WTC11 (cell line): ENCODE results near the gene SRRM2. TPM values are rescaled to one million over a fixed set of nuclear protein-coding genes. Genes with fewer than 3 reads are reported as not detected.

ENCODE experiments used
- ATAC-seq: fragments of 200-7000 bp; cut with Tn5 transposase; 2 replicates; pipeline ENCODE4 v1.10.0; 2021; ENCODE audit warnings: mild to moderate bottlenecking, moderate library complexity
- CTCF ChIA-PET: fragments of 300-600 bp; sonication (Branson Sonifier 250); formaldehyde crosslinking; loops from one replicate; lab custom pipeline; 2021; ENCODE audit warnings: antibody characterized with exemption; lab: Charles Lee
- POLR2A ChIA-PET: fragments of 350-600 bp; sonication (Branson Sonifier 250); formaldehyde crosslinking; loops from one replicate; lab custom pipeline; 2021; ENCODE audit warnings: antibody characterized with exemption; lab: Charles Lee
- DNase-seq: peaks from one replicate; pipeline ENCODE4 v3.0.0; 2021; ENCODE audit warnings: low spot score
- H3K27ac Mint-ChIP-seq: 2 replicates; pipeline ENCODE4 v1.8.0; 2021; ENCODE audit warnings: mixed read lengths
- H3K27me3 Mint-ChIP-seq: 2 replicates; pipeline ENCODE4 v1.8.0; 2021; ENCODE audit warnings: low read depth, mild to moderate bottlenecking, moderate library complexity, mixed read lengths
- H3K36me3 Mint-ChIP-seq: 2 replicates; pipeline ENCODE4 v1.8.0; 2021; ENCODE audit warnings: mixed read lengths
- H3K4me1 Mint-ChIP-seq: 2 replicates; pipeline ENCODE4 v1.8.0; 2022; ENCODE audit warnings: mixed read lengths
- H3K4me3 Mint-ChIP-seq: 2 replicates; pipeline ENCODE4 v1.8.0; 2021; ENCODE audit warnings: mild to moderate bottlenecking, moderate library complexity, mixed read lengths
- H3K9me3 Mint-ChIP-seq: 2 replicates; pipeline ENCODE4 v1.8.0; 2021; ENCODE audit warnings: mixed read lengths
- E2F5 ChIP-seq: sonication (generic); formaldehyde crosslinking; IDR thresholded peaks from 2 replicates; pipeline ENCODE4 v1.8.1; 2022; ENCODE audit warnings: mild to moderate bottlenecking, moderate library complexity, missing genetic modification reagents
- FOXP4 ChIP-seq: sonication (generic); formaldehyde crosslinking; IDR thresholded peaks from 2 replicates; pipeline ENCODE4 v1.8.0; 2022; ENCODE audit warnings: mild to moderate bottlenecking, missing genetic modification reagents
- GRHL2 ChIP-seq: fragments of 250-450 bp; sonication (Bioruptor Pico); IDR thresholded peaks from 2 replicates; pipeline ENCODE4 v1.8.0; 2022; ENCODE audit warnings: mild to moderate bottlenecking, moderate library complexity; ENCODE audit not compliant: insufficient replicate concordance, severe bottlenecking
- KAT7 ChIP-seq: sonication (generic); formaldehyde crosslinking; IDR thresholded peaks from 2 replicates; pipeline ENCODE4 v1.8.1; 2023; ENCODE audit warnings: missing genetic modification reagents, mild to moderate bottlenecking, borderline replicate concordance
- MLX ChIP-seq: sonication (generic); formaldehyde crosslinking; IDR thresholded peaks from 2 replicates; pipeline ENCODE4 v1.8.1; 2023; ENCODE audit warnings: mild to moderate bottlenecking, missing genetic modification reagents, moderate library complexity
- ZNF263 ChIP-seq: sonication (generic); formaldehyde crosslinking; IDR thresholded peaks from 2 replicates; pipeline ENCODE4 v1.8.1; 2022; ENCODE audit warnings: low read depth, mild to moderate bottlenecking, moderate library complexity, missing genetic modification reagents
- total RNA-seq: library from RNA; stranded (reverse); gene quantifications from 3 replicates; pipeline ENCODE4 v1.2.3, GENCODE V29; 2021
- TF ChIP-seq, protein P1 (sequence below): sonication (generic); formaldehyde crosslinking; IDR thresholded peaks from 2 replicates; pipeline ENCODE4 v1.8.1; 2022; ENCODE audit warnings: low read depth, missing genetic modification reagents, borderline replicate concordance
- TF ChIP-seq, protein P2 (sequence below): fragments of 250-450 bp; sonication (Bioruptor Pico); IDR thresholded peaks from 2 replicates; pipeline ENCODE4 v1.9.0; 2021; ENCODE audit warnings: mild to moderate bottlenecking
- TF ChIP-seq, protein P3 (sequence below): sonication (generic); formaldehyde crosslinking; IDR thresholded peaks from 2 replicates; pipeline ENCODE4 v1.8.0; 2023; ENCODE audit warnings: missing genetic modification reagents, mild to moderate bottlenecking, borderline replicate concordance

Gene SRRM2
- total RNA-seq, 1 experiment from 2014 or later = 823 TPM

GRCh38 chr16:2769100-2769529, 16.7 kb downstream of the SRRM2 start:
- peak overlapping the region; percentile 96 for H3K27ac Mint-ChIP-seq
- no peak for ATAC-seq
- H3K36me3 Mint-ChIP-seq = peaks cover 86% of the 10 kb centered on the region
- peaks cover 4% of the 10 kb centered on the region for H3K4me1 Mint-ChIP-seq
- ChIA-PET CTCF (no interaction called here), POLR2A (no interaction called here)
- DNase-seq = no peak
- no peak overlapping the region for H3K4me3 Mint-ChIP-seq
- no peaks in the 10 kb centered on the region for H3K27me3 Mint-ChIP-seq
- peaks cover 25% of the 10 kb centered on the region for H3K9me3 Mint-ChIP-seq
- TF ChIP-seq, protein P1, sequence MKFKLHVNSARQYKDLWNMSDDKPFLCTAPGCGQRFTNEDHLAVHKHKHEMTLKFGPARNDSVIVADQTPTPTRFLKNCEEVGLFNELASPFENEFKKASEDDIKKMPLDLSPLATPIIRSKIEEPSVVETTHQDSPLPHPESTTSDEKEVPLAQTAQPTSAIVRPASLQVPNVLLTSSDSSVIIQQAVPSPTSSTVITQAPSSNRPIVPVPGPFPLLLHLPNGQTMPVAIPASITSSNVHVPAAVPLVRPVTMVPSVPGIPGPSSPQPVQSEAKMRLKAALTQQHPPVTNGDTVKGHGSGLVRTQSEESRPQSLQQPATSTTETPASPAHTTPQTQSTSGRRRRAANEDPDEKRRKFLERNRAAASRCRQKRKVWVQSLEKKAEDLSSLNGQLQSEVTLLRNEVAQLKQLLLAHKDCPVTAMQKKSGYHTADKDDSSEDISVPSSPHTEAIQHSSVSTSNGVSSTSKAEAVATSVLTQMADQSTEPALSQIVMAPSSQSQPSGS (CRISPR knock-in tag) = no peak
- TF ChIP-seq E2F5 (CRISPR knock-in tag) (no peak), MLX (CRISPR knock-in tag) (no peak)

GRCh38 chr16:2769675-2770056, 17.2 kb downstream of the SRRM2 start:
- TF ChIP-seq ZNF263 (CRISPR knock-in tag) = no peak
- TF ChIP-seq, protein P2, sequence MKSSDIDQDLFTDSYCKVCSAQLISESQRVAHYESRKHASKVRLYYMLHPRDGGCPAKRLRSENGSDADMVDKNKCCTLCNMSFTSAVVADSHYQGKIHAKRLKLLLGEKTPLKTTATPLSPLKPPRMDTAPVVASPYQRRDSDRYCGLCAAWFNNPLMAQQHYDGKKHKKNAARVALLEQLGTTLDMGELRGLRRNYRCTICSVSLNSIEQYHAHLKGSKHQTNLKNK = no peak
- peaks cover 4% of the 10 kb centered on the region for H3K4me1 Mint-ChIP-seq
- DNase-seq = no peak
- H3K9me3 Mint-ChIP-seq = peaks cover 20% of the 10 kb centered on the region
- peaks cover 83% of the 10 kb centered on the region for H3K36me3 Mint-ChIP-seq
- ChIA-PET CTCF (interaction anchor here (0.9 to 1.0 kb wide), 2 partner anchors 11 to 53 kb away, joined by 3 to 4 read pairs; no protein-coding TSS in a partner anchor), POLR2A (no interaction called here)
- peak overlapping the region; percentile 96 for H3K27ac Mint-ChIP-seq
- no peak overlapping the region for H3K4me3 Mint-ChIP-seq
- no peak for ATAC-seq
- no peaks in the 10 kb centered on the region for H3K27me3 Mint-ChIP-seq

DNA sequence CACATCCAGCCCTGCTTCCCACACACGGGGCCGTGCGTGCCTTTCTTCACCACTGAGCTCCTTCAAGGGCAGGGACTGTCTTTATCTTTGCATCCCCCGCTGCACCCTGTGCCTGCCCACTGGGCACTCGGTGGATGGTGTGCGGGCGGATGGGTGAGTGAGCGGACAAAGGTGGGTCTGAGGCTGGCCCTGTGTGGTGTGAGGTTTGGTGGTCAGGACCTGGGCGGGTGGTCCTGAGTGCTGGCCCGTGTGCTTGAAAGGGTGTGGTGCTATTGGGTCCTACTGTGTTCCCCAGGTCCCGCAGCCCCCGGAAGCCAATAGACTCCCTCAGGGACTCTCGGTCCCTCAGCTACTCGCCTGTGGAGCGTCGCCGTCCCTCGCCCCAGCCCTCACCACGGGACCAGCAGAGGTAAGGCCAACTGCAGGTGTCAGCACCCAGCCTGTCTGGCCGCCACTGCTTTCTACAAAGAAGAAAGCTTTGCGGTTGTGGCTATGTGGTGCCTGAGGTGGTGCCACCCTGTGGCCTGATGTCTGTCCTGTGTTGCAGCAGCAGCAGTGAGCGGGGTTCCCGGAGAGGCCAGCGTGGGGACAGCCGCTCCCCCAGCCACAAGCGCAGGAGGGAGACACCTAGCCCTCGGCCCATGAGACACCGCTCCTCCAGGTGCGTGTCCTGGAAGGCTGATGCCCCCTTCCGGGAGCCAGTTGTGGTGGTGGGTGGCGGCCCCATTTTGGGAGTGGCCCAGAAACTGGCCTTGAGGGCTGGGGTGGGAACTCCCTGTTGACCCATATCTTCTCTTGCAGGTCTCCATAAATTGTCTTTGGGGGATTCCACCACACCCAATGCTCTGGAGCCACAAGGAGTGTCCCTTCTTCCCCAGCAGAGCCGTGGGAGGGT, 17.9 kb downstream of the SRRM2 start:
- DNase-seq = no peak
- peak overlapping the region; percentile 96; the same call in 1 of the 2 replicates for H3K27ac Mint-ChIP-seq
- peaks cover 13% of the 10 kb centered on the region for H3K9me3 Mint-ChIP-seq
- TF ChIP-seq FOXP4 (CRISPR knock-in tag) (0 out of 2 replicates have a peak, but pooled peaks have one; percentile 5), GRHL2 (CRISPR knock-in tag) (no peak), KAT7 (CRISPR knock-in tag) (0 out of 2 replicates have a peak, but pooled peaks have one; percentile 31)
- TF ChIP-seq, protein P3, sequence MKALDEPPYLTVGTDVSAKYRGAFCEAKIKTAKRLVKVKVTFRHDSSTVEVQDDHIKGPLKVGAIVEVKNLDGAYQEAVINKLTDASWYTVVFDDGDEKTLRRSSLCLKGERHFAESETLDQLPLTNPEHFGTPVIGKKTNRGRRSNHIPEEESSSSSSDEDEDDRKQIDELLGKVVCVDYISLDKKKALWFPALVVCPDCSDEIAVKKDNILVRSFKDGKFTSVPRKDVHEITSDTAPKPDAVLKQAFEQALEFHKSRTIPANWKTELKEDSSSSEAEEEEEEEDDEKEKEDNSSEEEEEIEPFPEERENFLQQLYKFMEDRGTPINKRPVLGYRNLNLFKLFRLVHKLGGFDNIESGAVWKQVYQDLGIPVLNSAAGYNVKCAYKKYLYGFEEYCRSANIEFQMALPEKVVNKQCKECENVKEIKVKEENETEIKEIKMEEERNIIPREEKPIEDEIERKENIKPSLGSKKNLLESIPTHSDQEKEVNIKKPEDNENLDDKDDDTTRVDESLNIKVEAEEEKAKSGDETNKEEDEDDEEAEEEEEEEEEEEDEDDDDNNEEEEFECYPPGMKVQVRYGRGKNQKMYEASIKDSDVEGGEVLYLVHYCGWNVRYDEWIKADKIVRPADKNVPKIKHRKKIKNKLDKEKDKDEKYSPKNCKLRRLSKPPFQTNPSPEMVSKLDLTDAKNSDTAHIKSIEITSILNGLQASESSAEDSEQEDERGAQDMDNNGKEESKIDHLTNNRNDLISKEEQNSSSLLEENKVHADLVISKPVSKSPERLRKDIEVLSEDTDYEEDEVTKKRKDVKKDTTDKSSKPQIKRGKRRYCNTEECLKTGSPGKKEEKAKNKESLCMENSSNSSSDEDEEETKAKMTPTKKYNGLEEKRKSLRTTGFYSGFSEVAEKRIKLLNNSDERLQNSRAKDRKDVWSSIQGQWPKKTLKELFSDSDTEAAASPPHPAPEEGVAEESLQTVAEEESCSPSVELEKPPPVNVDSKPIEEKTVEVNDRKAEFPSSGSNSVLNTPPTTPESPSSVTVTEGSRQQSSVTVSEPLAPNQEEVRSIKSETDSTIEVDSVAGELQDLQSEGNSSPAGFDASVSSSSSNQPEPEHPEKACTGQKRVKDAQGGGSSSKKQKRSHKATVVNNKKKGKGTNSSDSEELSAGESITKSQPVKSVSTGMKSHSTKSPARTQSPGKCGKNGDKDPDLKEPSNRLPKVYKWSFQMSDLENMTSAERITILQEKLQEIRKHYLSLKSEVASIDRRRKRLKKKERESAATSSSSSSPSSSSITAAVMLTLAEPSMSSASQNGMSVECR = no peak
- peak; percentile 19 for ATAC-seq
- no peak overlapping the region for H3K4me3 Mint-ChIP-seq
- CTCF ChIA-PET = interaction anchor here (0.9 to 1.0 kb wide), 2 partner anchors 11 to 54 kb away, joined by 3 to 4 read pairs; no protein-coding TSS in a partner anchor
- peaks cover 4% of the 10 kb centered on the region for H3K4me1 Mint-ChIP-seq
- H3K36me3 Mint-ChIP-seq = peaks cover 80% of the 10 kb centered on the region
- no peaks in the 10 kb centered on the region for H3K27me3 Mint-ChIP-seq
- POLR2A ChIA-PET = no interaction called here
